HG02973 (cell line): Measurements from ENCODE around the gene ENOX2.

Experiments used
- ATAC-seq: cut with Tn5 transposase; IDR thresholded peaks from one replicate; pipeline ENCODE4 v1.9.1; 2021; ENCODE audit warnings: moderate library complexity; ENCODE audit not compliant: unreplicated experiment

Gene ENOX2

GRCh38 chrX:130884627-130885026, 18.4 kb downstream of the ENOX2 start:
- ATAC-seq: no peak

GRCh38 chrX:130879869-130880268, 23.1 kb downstream of the ENOX2 start:
- no peak for ATAC-seq

GRCh38 chrX:130878350-130879341, 24.4 kb downstream of the ENOX2 start:
- no peak for ATAC-seq

- no peak for ATAC-seq
These were observed 25.1 kb downstream of the ENOX2 start for GRCh38 chrX:130877892-130878341.

- no peak for ATAC-seq
These were observed 26.8 kb downstream of the ENOX2 start for GRCh38 chrX:130876226-130876625.

GRCh38 chrX:130874751-130875150, 28.3 kb downstream of the ENOX2 start:
- no peak for ATAC-seq

- no peak for ATAC-seq
These were observed 33.8 kb downstream of the ENOX2 start for GRCh38 chrX:130869239-130869638.

GRCh38 chrX:130861462-130861861, 41.5 kb downstream of the ENOX2 start:
- ATAC-seq: no peak

- peak; percentile 98 for ATAC-seq
These were observed 45.8 kb downstream of the ENOX2 start for GRCh38 chrX:130857207-130857606.

- no peak for ATAC-seq
These were observed 51.4 kb downstream of the ENOX2 start for GRCh38 chrX:130851569-130851968.

GRCh38 chrX:130848763-130849162, 54.2 kb downstream of the ENOX2 start:
- ATAC-seq: peak; percentile 89

GRCh38 chrX:130846746-130847145, 56.3 kb downstream of the ENOX2 start:
- no peak for ATAC-seq

- ATAC-seq: no peak
These were observed 61.2 kb downstream of the ENOX2 start for GRCh38 chrX:130841776-130842175.

GRCh38 chrX:130840345-130840744, 62.7 kb downstream of the ENOX2 start:
- no peak for ATAC-seq

GRCh38 chrX:130836447-130836846, 66.6 kb downstream of the ENOX2 start:
- ATAC-seq: no peak

- ATAC-seq: no peak
These were observed 68.2 kb downstream of the ENOX2 start for GRCh38 chrX:130834830-130835229.

- ATAC-seq: no peak
These were observed 68.9 kb downstream of the ENOX2 start for GRCh38 chrX:130834149-130834548.

GRCh38 chrX:130831347-130831722, 71.7 kb downstream of the ENOX2 start:
- no peak for ATAC-seq

GRCh38 chrX:130830599-130831346, 72.2 kb downstream of the ENOX2 start:
- no peak for ATAC-seq

- no peak for ATAC-seq
These were observed 73.2 kb downstream of the ENOX2 start for GRCh38 chrX:130829526-130830515.

GRCh38 chrX:130828641-130829040, 74.4 kb downstream of the ENOX2 start:
- ATAC-seq: no peak
